K562 treated with DMSO at 1 percent for 48 hours (cell line): ENCODE data around the gene UMAD1. TPM values are rescaled to one million over a fixed set of nuclear protein-coding genes. Genes with fewer than 3 reads are reported as not detected.

ENCODE experiments used
- total RNA-seq: library from RNA; unstranded; fragments of 300-600 nt; gene quantifications from 2 replicates; pipeline ENCODE4 v1.2.3, GENCODE V29; 2022; ENCODE audit warnings: low replicate concordance; ENCODE audit errors: extremely low read depth

Gene UMAD1
- not detected in 2 replicates for total RNA-seq

DNA sequence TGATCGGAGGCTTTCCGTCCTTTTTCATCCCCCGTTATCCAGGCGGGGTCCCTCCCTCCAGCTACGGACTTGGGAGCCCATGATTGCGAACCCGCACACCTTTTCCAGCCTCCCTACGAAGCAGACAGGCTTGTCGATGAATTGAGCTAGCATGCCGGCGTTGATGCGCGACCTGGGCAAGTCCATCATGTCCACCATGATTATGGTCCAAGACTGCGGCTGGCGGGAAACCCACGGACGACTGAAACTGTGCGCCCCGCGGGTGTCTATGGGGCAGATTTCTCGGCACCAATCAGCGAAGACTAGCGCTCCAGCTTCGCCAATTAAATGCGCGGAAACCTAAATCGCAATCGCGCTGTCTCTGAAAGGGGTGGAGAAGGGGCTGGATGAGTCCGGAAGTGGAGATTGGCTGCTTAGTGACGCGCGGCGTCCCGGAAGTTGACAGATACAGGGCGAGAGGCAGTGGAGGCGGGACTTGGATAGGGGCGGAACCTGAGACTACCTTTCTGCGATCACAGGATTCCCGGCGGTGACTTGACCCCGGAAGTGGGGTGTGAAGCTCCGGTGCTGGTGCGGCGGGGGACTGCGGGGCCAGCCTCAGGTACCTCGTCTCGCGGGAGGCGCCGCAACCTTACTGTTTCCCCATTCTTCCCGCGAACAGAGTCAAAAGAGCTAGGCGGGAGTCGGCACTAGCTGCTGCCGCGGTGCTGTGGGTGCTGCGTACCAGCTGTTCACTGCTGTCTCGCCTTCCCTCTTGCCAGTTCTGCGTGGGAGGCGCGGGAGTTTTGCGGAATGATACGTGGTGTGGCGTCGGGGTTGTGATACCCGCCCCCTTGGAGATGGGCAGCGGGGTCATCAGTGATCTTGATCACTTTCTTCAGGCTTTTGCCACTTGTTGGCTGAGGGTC, at the start of gene UMAD1:
UMAD1 (plus strand) TSS at position 532 of the 908 bp plus-strand sequence. CDS start 32,620 bp downstream, outside the sequence.

DNA sequence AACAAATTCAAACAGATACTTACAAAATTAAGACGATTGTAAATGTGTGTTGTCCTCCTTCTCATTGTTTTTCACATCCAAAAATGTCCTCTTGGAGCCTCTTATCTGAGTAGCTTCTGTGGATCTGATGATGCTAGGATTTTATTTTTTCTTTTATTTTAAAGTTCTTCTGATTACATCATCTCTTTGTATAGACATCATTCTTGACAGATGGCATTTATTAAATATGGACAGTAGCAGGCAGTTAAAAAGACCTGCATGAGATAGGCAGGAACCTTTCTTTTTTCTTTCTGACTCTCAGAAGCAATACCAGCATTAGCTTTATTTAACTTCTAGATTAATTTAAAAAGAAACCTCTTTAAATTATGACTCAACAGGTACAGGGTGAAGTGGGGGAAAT, 77.9 kb downstream of the UMAD1 start, which contains the start of gene RPA3:
RPA3 (minus strand) TSS at position 116 of the 400 bp plus-strand sequence. CDS start 78,189 bp downstream, outside the sequence.

Other genes with a start within 250 kb of the UMAD1 start
- not detected in 2 replicates for gene COL28A1, start 104.9 kb upstream of the UMAD1 start, total RNA-seq
- not detected in 2 replicates for gene MIOS, start 73.9 kb upstream of the UMAD1 start, total RNA-seq
- not detected in 2 replicates for gene RPA3, start 77.9 kb downstream of the UMAD1 start, total RNA-seq